ENCODE results near the gene UBE2G2. TPM values are rescaled to one million over a fixed set of nuclear protein-coding genes. Genes with fewer than 3 reads are reported as not detected.

The UBE2G2 gene
- total and polyA plus RNA-seq, 2 of the 4 experiments (the other 2 are of a cell fraction), result 65.4 to 91.7 TPM

DNA sequence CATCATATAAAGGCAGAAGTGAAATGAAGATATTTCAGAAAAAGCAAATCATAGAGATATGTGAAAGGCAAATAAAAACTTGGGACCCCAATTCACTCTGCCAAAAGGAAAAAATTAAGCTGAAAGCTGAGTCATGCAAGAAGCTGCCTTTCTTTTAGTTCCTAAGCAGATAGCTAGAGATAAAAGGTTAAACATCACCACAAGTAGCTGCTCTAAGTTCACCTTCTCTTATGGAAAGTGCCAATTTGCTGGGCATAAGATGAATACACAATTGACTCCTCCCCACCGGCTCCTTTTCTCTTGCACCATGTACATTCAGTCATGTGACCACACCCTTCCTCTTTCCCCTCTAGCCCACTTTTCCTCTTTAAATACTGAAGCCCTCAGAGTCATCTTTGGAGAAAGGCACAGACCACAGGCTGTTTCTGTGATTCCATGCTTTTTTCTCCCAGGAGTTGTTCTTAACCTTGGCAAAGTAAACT is 21.6 kb upstream of the UBE2G2 start:
- Histone ChIP-seq H3K9me3 (ENCODE audit: control insufficient read depth, insufficient read depth, low read length) (peaks cover 51% of the 10 kb centered on the region), H2BK20ac (ENCODE audit: low read depth, low read length) (no peak overlapping the region), H4K8ac (ENCODE audit: low read depth in 2 of 2, low read length in 2 of 2) (no peak overlapping the region), H2AFZ (replicated peaks; ENCODE audit: low read length, poor library complexity) (no peak overlapping the region), H3K27me3 (ENCODE audit: control insufficient read depth, insufficient read depth, low read length) (peaks cover 8% of the 10 kb centered on the region), H2AK9ac (replicated peaks; ENCODE audit: low read depth, low read length, poor library complexity) (no peak overlapping the region), H2AK5ac (ENCODE audit: low read depth, low read length) (no peak overlapping the region), H3K18ac (ENCODE audit: low read depth, low read length) (no peak overlapping the region), H2BK5ac (ENCODE audit: low read depth, low read length, poor library complexity, severe bottlenecking) (no peak overlapping the region), H4K5ac (ENCODE audit: low read depth, low read length) (no peak overlapping the region), H3K9ac (ENCODE audit: low read depth, low read length) (no peak overlapping the region), H3K36me3 (ENCODE audit: control insufficient read depth, insufficient read depth, low read length) (no peaks in the 10 kb centered on the region), H3K4ac (ENCODE audit: low read depth, low read length) (no peak overlapping the region), H4K91ac (ENCODE audit: insufficient read depth, low read depth, low read length) (no peak overlapping the region), H3K27ac (ENCODE audit: insufficient read depth, low read length) (no peak overlapping the region), H3K23ac (ENCODE audit: low read depth, low read length) (no peak overlapping the region), H3K14ac (replicated peaks; ENCODE audit: low read depth, low read length) (no peak overlapping the region), H2BK15ac (ENCODE audit: low read depth, low read length) (no peak overlapping the region), H3K4me3 (ENCODE audit: insufficient read depth, low read depth, low read length) (no peak overlapping the region), H3K79me1 (ENCODE audit: low read depth in 1 of 2, low read length in 2 of 2) (peaks cover 0 to 9% of the 10 kb centered on the region in 2 experiments; a peak in 1 of 4 replicates), H4K20me1 (ENCODE audit: insufficient read depth, low read length) (no peaks in the 10 kb centered on the region), H3K56ac (ENCODE audit: extremely low read depth, insufficient read depth, low read length) (no peak overlapping the region), H2BK120ac (ENCODE audit: low read depth, low read length) (no peak overlapping the region), H3K4me1 (ENCODE audit: control insufficient read depth, insufficient read depth, low read length) (0 out of 2 replicates have a peak, but pooled peaks cover 2% of the 10 kb centered on the region), H3K9me1 (ENCODE audit: insufficient read depth, low read length) (no peaks in the 10 kb centered on the region), H3K4me2 (ENCODE audit: low read depth, low read length) (no peak overlapping the region)
- in situ Hi-C loops (cut with MboI; ENCODE audit: low sequenced_read_pairs) (loop anchor here (25.0 kb wide), 1 partner anchor 289 kb away; no protein-coding TSS in a partner anchor), dilution Hi-C loops (cut with HindIII; ENCODE audit: low sequenced_read_pairs, unreplicated experiment) (no loop called here), intact Hi-C loops (cut with micrococcal nuclease) (no loop called here)
- WGBS, 2 experiments (ENCODE audit: extremely low coverage in 2 of 2, insufficient read length in 1 of 2), result no CpG with 5 or more reads among the region's 1 CpG
- POLR2A ChIA-PET (ENCODE audit: unreplicated experiment), result no interaction called here
- TF ChIP-seq USF2 (IDR thresholded peaks at IDR 0.05; ENCODE audit: low read depth, low read length) (no peak), POLR2A (IDR thresholded peaks at IDR 0.05; ENCODE audit: low read depth, low read length) (no peak)
- TF ChIP-seq, protein P1, sequence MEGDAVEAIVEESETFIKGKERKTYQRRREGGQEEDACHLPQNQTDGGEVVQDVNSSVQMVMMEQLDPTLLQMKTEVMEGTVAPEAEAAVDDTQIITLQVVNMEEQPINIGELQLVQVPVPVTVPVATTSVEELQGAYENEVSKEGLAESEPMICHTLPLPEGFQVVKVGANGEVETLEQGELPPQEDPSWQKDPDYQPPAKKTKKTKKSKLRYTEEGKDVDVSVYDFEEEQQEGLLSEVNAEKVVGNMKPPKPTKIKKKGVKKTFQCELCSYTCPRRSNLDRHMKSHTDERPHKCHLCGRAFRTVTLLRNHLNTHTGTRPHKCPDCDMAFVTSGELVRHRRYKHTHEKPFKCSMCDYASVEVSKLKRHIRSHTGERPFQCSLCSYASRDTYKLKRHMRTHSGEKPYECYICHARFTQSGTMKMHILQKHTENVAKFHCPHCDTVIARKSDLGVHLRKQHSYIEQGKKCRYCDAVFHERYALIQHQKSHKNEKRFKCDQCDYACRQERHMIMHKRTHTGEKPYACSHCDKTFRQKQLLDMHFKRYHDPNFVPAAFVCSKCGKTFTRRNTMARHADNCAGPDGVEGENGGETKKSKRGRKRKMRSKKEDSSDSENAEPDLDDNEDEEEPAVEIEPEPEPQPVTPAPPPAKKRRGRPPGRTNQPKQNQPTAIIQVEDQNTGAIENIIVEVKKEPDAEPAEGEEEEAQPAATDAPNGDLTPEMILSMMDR (conservative IDR thresholded peaks at IDR 0.05; ENCODE audit: low read depth, low read length), result no peak
- CTCF ChIA-PET, result no interaction called here
- no peak for ATAC-seq (ENCODE audit: low read depth)
- no peak for DNase-seq
- BruUV-seq (replicated peaks), result no TSS peak
